IMR-90 (cell line): Measurements from ENCODE around the gene LAMA2. TPM values are rescaled to one million over a fixed set of nuclear protein-coding genes. Genes with fewer than 3 reads are reported as not detected.

Source experiments
- ATAC-seq: fragments of 200-7000 bp; cut with Tn5 transposase; 2 replicates; pipeline ENCODE4 v1.9.1; 2020; ENCODE audit warnings: low read depth, mild to moderate bottlenecking, moderate library complexity
- BruUV-seq: library from RNA; stranded (reverse); fragments of 400-500 nt; replicated peaks from 2 replicates; lab custom pipeline; 2021; lab: Mats Ljungman, UMichigan
- CTCF ChIA-PET: fragments of 300-600 bp; formaldehyde crosslinking; extraction: SDS; loops from one replicate; lab custom pipeline; 2021; ENCODE audit warnings: antibody characterized with exemption; lab: Yijun Ruan, JAX
- POLR2A ChIA-PET: fragments of 300-600 bp; sonication (Branson Sonifier 250); formaldehyde crosslinking; loops from one replicate; lab custom pipeline; 2022; ENCODE audit warnings: antibody characterized with exemption; ENCODE audit not compliant: unreplicated experiment; lab: Charles Lee
- DNase-seq: peaks from one replicate; pipeline ENCODE4 v3.0.0; 2013
- H2AFZ ChIP-seq: replicated peaks from 2 replicates; pipeline ENCODE3; 2013; ENCODE audit warnings: low read length, mild to moderate bottlenecking; ENCODE audit not compliant: poor library complexity
- H2AK5ac ChIP-seq: 2 replicates; pipeline ENCODE4 v1.6.1; 2013; ENCODE audit warnings: low read depth, low read length, inconsistent platforms
- H2AK9ac ChIP-seq: replicated peaks from 2 replicates; pipeline ENCODE3; 2013; ENCODE audit warnings: mild to moderate bottlenecking, low read depth, low read length, moderate library complexity; ENCODE audit not compliant: poor library complexity
- H2BK120ac ChIP-seq: 2 replicates; pipeline ENCODE4 v1.6.1; 2013; ENCODE audit warnings: low read depth, low read length, inconsistent platforms
- H2BK15ac ChIP-seq: 3 replicates; pipeline ENCODE4 v1.6.1; 2013; ENCODE audit warnings: low read depth, low read length, inconsistent platforms
- H2BK20ac ChIP-seq: 2 replicates; pipeline ENCODE4 v1.6.1; 2013; ENCODE audit warnings: low read depth, mild to moderate bottlenecking, inconsistent platforms, low read length, moderate library complexity
- H2BK5ac ChIP-seq: 2 replicates; pipeline ENCODE4 v1.6.1; 2013; ENCODE audit warnings: mild to moderate bottlenecking, low read depth, low read length, inconsistent platforms; ENCODE audit not compliant: poor library complexity, severe bottlenecking
- H3K14ac ChIP-seq: replicated peaks from 2 replicates; pipeline ENCODE4 v1.6.1; 2013; ENCODE audit warnings: low read depth, low read length, inconsistent platforms
- H3K18ac ChIP-seq: 2 replicates; pipeline ENCODE4 v1.6.1; 2013; ENCODE audit warnings: low read depth, low read length, control low read depth
- H3K23ac ChIP-seq: 2 replicates; pipeline ENCODE4 v1.6.1; 2013; ENCODE audit warnings: low read depth, low read length, inconsistent platforms
- H3K27ac ChIP-seq: 2 replicates; pipeline ENCODE4 v1.5.1; 2013; ENCODE audit warnings: mild to moderate bottlenecking, control low read depth, low read length; ENCODE audit not compliant: insufficient read depth
- H3K27me3 ChIP-seq: 2 replicates; pipeline ENCODE4 v1.6.1; 2013; ENCODE audit warnings: low read length; ENCODE audit not compliant: control insufficient read depth, insufficient read depth
- H3K36me3 ChIP-seq: 2 replicates; pipeline ENCODE4 v1.6.1; 2013; ENCODE audit warnings: low read length, mixed read lengths; ENCODE audit not compliant: control insufficient read depth, insufficient read depth
- H3K4ac ChIP-seq: 2 replicates; pipeline ENCODE4 v1.6.1; 2013; ENCODE audit warnings: low read depth, low read length, inconsistent platforms
- H3K4me1 ChIP-seq: 2 replicates; pipeline ENCODE4 v1.6.1; 2013; ENCODE audit warnings: low read length, mixed read lengths; ENCODE audit not compliant: control insufficient read depth, insufficient read depth
- H3K4me2 ChIP-seq: 2 replicates; pipeline ENCODE4 v1.6.1; 2013; ENCODE audit warnings: low read depth, mild to moderate bottlenecking, control low read depth, low read length, moderate library complexity
- H3K4me3 ChIP-seq: 2 replicates; pipeline ENCODE4 v1.5.1; 2013; ENCODE audit warnings: low read depth, mild to moderate bottlenecking, control low read depth, low read length, moderate library complexity; ENCODE audit not compliant: insufficient read depth
- H3K56ac ChIP-seq: 2 replicates; pipeline ENCODE4 v1.6.1; 2013; ENCODE audit warnings: low read length, inconsistent platforms; ENCODE audit not compliant: insufficient read depth; ENCODE audit errors: extremely low read depth
- H3K79me1 ChIP-seq, 2 experiments: 2 replicates each; pipeline ENCODE4 v1.6.1; 2013; ENCODE audit warnings: low read length in 2 of 2, inconsistent platforms in 1 of 2, low read depth in 1 of 2
- H3K9ac ChIP-seq: 2 replicates; pipeline ENCODE4 v1.6.1; 2013; ENCODE audit warnings: low read depth, low read length, control low read depth
- H3K9me1 ChIP-seq: 2 replicates; pipeline ENCODE4 v1.6.1; 2013; ENCODE audit warnings: low read length, inconsistent platforms; ENCODE audit not compliant: insufficient read depth
- H3K9me3 ChIP-seq: 2 replicates; pipeline ENCODE4 v1.6.1; 2013; ENCODE audit warnings: low read length; ENCODE audit not compliant: control insufficient read depth, insufficient read depth
- H4K20me1 ChIP-seq: 2 replicates; pipeline ENCODE4 v1.6.1; 2013; ENCODE audit warnings: low read length, inconsistent platforms; ENCODE audit not compliant: insufficient read depth
- H4K5ac ChIP-seq: 2 replicates; pipeline ENCODE4 v1.6.1; 2013; ENCODE audit warnings: mild to moderate bottlenecking, low read depth, low read length, control low read depth
- H4K8ac ChIP-seq, 2 experiments: 2 replicates each; pipeline ENCODE4 v1.6.1; 2013; ENCODE audit warnings: low read depth in 2 of 2, low read length in 2 of 2, control low read depth in 1 of 2, inconsistent platforms in 1 of 2
- H4K91ac ChIP-seq: 2 replicates; pipeline ENCODE4 v1.6.1; 2013; ENCODE audit warnings: low read depth, low read length, inconsistent platforms; ENCODE audit not compliant: insufficient read depth
- MAFK ChIP-seq: IDR thresholded peaks from 2 replicates; pipeline ENCODE4 v1.6.1; 2012; ENCODE audit warnings: low read depth, low read length, improper control_type of control experiment
- USF2 ChIP-seq: fragments of 150-350 bp; IDR thresholded peaks from 2 replicates; pipeline ENCODE4 v1.6.1; 2017; ENCODE audit warnings: mild to moderate bottlenecking, antibody characterized with exemption, low read length, low read depth
- WGBS, 2 experiments: methylation state at CpG; one replicate each; pipeline versions ENCODE4 v1.1.5 to v1.1.7; 2013; ENCODE audit warnings: missing lambda C conversion rate in 2 of 2; ENCODE audit not compliant: insufficient read length in 1 of 2; ENCODE audit errors: extremely low coverage in 2 of 2; 5-methylcytosine and 5-hydroxymethylcytosine counted together
- dilution Hi-C: fragments of 300-500 bp; cut with HindIII; formaldehyde crosslinking; loops from one replicate; pipeline ENCODE4 v1.14.3; 2018; ENCODE audit warnings: low sequenced_read_pairs; ENCODE audit not compliant: unreplicated experiment
- in situ Hi-C: fragments of 300-500 bp; cut with MboI; formaldehyde crosslinking; loops from 3 replicates; pipeline ENCODE4 v1.14.3; 2019; ENCODE audit warnings: low sequenced_read_pairs, inconsistent platforms, mixed read lengths
- intact Hi-C: fragments of 100-400 bp; cut with micrococcal nuclease; formaldehyde crosslinking; loops from 2 replicates; pipeline ENCODE4 v1.10.0; 2022
- polyA plus RNA-seq, 3 experiments: library from polyadenylated mRNA; depleted of rRNA; stranded (reverse); fragments of >200 nt; gene quantifications; 2 replicates each; pipeline ENCODE4 v1.2.3, GENCODE V29; 2012; ENCODE audit warnings: low replicate concordance in 1 of 3
- total RNA-seq: library from RNA; depleted of rRNA; stranded (reverse); fragments of >200 nt; gene quantifications from 2 replicates; pipeline ENCODE4 v1.2.3, GENCODE V29; 2012

Gene LAMA2
- total and polyA plus RNA-seq, 2 of the 4 experiments (the other 2 are of a cell fraction), result 9.9 to 13.3 TPM

GRCh38 chr6:128950864-128951263 is 67.9 kb downstream of the LAMA2 start:
- in situ Hi-C loops, result no loop called here
- no peak overlapping the region for H4K8ac ChIP-seq

More at GRCh38 chr6:128950864-128951263, 67.9 kb downstream of the LAMA2 start:
- H3K4me2 ChIP-seq, result no peak overlapping the region
- TF ChIP-seq MAFK (peak; percentile 60), USF2 (no peak)
- H3K27ac ChIP-seq, result no peak overlapping the region
- no peaks in the 10 kb centered on the region for H3K36me3 ChIP-seq
- DNase-seq (no peak), ATAC-seq (no peak)
- WGBS, 2 experiments, result no CpG with 5 or more reads among the region's 1 CpG
- no peak overlapping the region for H3K23ac ChIP-seq
- no peak overlapping the region for H2BK5ac ChIP-seq
- H4K5ac ChIP-seq, result no peak overlapping the region
- no peaks in the 10 kb centered on the region for H3K9me1 ChIP-seq
- no peak overlapping the region for H3K4ac ChIP-seq
- no peaks in the 10 kb centered on the region for H3K79me1 ChIP-seq
- ChIA-PET POLR2A (no interaction called here), CTCF (no interaction called here)
- intact Hi-C loops (no loop called here), dilution Hi-C loops (no loop called here)
- H4K91ac ChIP-seq, result no peak overlapping the region
- H3K9me3 ChIP-seq, result no peaks in the 10 kb centered on the region
- H3K4me3 ChIP-seq, result no peak overlapping the region
- H4K20me1 ChIP-seq, result no peaks in the 10 kb centered on the region
- H2AK9ac ChIP-seq, result no peak overlapping the region
- H3K27me3 ChIP-seq, result no peaks in the 10 kb centered on the region; the same call in 1 of the 2 replicates
- H3K9ac ChIP-seq, result no peak overlapping the region
- no peak overlapping the region for H2AK5ac ChIP-seq
- H3K14ac ChIP-seq, result no peak overlapping the region
- no peaks in the 10 kb centered on the region for H3K4me1 ChIP-seq
- no peak overlapping the region for H3K18ac ChIP-seq
- H2AFZ ChIP-seq, result no peak overlapping the region
- no peak overlapping the region for H2BK120ac ChIP-seq
- no peak overlapping the region for H2BK20ac ChIP-seq
- no peak overlapping the region for H3K56ac ChIP-seq
- no peak overlapping the region for H2BK15ac ChIP-seq
- BruUV-seq, result no TSS peak
